Gastroesophageal sphincter (tissue), 3 donors: ENCODE data around the gene YJU2.

Source experiments
- CTCF ChIP-seq, 4 experiments: fragments of 200-600 bp in 2 of 4; fragments of 450-650 bp in 2 of 4; sonication (generic) in 1 of 4; IDR thresholded peaks; one replicate each; pipeline ENCODE4 v1.5.1; 2017 to 2019; ENCODE audit warnings: antibody characterized with exemption in 4 of 4, mild to moderate bottlenecking in 2 of 4, moderate library complexity in 2 of 4
- POLR2A ChIP-seq, 2 donors: fragments of 450-650 bp; IDR thresholded peaks; one replicate each; pipeline ENCODE4 v1.6.1; 2017; ENCODE audit warnings: antibody characterized with exemption in 2 of 2, mild to moderate bottlenecking in 2 of 2, moderate library complexity in 1 of 2

GRCh38 chr19:4313847-4314490, 67.1 kb downstream of the YJU2 start:
- TF ChIP-seq CTCF (IDR thresholded peaks at IDR 0.05) (no peak), POLR2A (IDR thresholded peaks at IDR 0.05) (no peak)
